Breast epithelium (tissue), 3 donors: ENCODE results near the gene CACNA2D1.

Experiments used
- CTCF ChIP-seq, 3 donors: fragments of 450-650 bp; IDR thresholded peaks; one replicate each; pipeline ENCODE4 v1.5.1; 2016 to 2017; ENCODE audit warnings: antibody characterized with exemption in 3 of 3, mild to moderate bottlenecking in 3 of 3, moderate library complexity in 3 of 3
- POLR2A ChIP-seq: fragments of 450-650 bp; IDR thresholded peaks from one replicate; pipeline ENCODE4 v1.6.1; 2016; ENCODE audit warnings: antibody characterized with exemption, mild to moderate bottlenecking, moderate library complexity
- POLR2AphosphoS5 ChIP-seq, 3 donors: sonication (generic); formaldehyde crosslinking; IDR thresholded peaks; one replicate each; pipeline ENCODE4 v1.6.1; 2017; ENCODE audit warnings: antibody characterized with exemption in 3 of 3

- no peak for TF ChIP-seq CTCF (IDR thresholded peaks at IDR 0.05)
- no peak for TF ChIP-seq POLR2A
- no peak for TF ChIP-seq POLR2AphosphoS5 (IDR thresholded peaks at IDR 0.05)
Observed at GRCh38 chr7:82330706-82331215, 112.8 kb downstream of the CACNA2D1 start.
